Small intestine (tissue), 7 donors: ENCODE results near the gene CEP44. TPM values are rescaled to one million over a fixed set of nuclear protein-coding genes. Genes with fewer than 3 reads are reported as not detected.
A peak's percentile ranks its signal among the peaks of the same experiment; 100 is the strongest.

Experiments used
- DNase-seq, 2 donors: peaks; one replicate each; pipeline versions ENCODE4 v3.0.0 to v3.0.0-alpha.2; 2013
- FAIRE-seq: peaks from 2 replicates; lab custom pipeline; 2012; peaks lifted over from hg19 to GRCh38; lab: Jason Lieb, UNC
- H3K27ac ChIP-seq, 3 donors: one replicate each; pipeline ENCODE4 v1.5.1; 2013; ENCODE audit warnings: low read length in 2 of 3, mild to moderate bottlenecking in 2 of 3, control low read depth in 1 of 3, inconsistent platforms in 1 of 3, low read depth in 1 of 3, moderate library complexity in 1 of 3
- H3K27me3 ChIP-seq, 3 donors: one replicate each; pipeline ENCODE4 v1.6.1; 2013; ENCODE audit warnings: low read length in 3 of 3, inconsistent platforms in 1 of 3; ENCODE audit not compliant: control insufficient read depth in 3 of 3, insufficient read depth in 3 of 3
- H3K36me3 ChIP-seq, 3 donors: one replicate each; pipeline ENCODE4 v1.6.1; 2013; ENCODE audit warnings: low read length in 3 of 3, inconsistent platforms in 1 of 3, low read depth in 1 of 3, mild to moderate bottlenecking in 1 of 3, moderate library complexity in 1 of 3; ENCODE audit not compliant: control insufficient read depth in 3 of 3, insufficient read depth in 2 of 3
- H3K4me1 ChIP-seq, 3 donors: one replicate each; pipeline ENCODE4 v1.6.1; 2013; ENCODE audit warnings: low read length in 2 of 3, inconsistent platforms in 1 of 3, low read depth in 1 of 3, mild to moderate bottlenecking in 1 of 3, moderate library complexity in 1 of 3; ENCODE audit not compliant: control insufficient read depth in 3 of 3, insufficient read depth in 2 of 3
- H3K4me3 ChIP-seq, 3 donors: one replicate each; pipeline ENCODE4 v1.5.1; 2013; ENCODE audit warnings: low read length in 3 of 3, control low read depth in 1 of 3, inconsistent platforms in 1 of 3, low read depth in 1 of 3, mild to moderate bottlenecking in 1 of 3, moderate library complexity in 1 of 3
- H3K9me3 ChIP-seq, 2 donors: one replicate each; pipeline ENCODE4 v1.6.1; 2013; ENCODE audit warnings: low read depth in 1 of 2, low read length in 1 of 2; ENCODE audit not compliant: control insufficient read depth in 2 of 2, insufficient read depth in 1 of 2
- WGBS, 3 donors: extraction: QIAGEN DNeasy Blood & Tissue Kit; methylation state at CpG; one replicate each; pipeline ENCODE4 v1.1.7; 2013; 5-methylcytosine and 5-hydroxymethylcytosine counted together
- polyA plus RNA-seq, 4 donors: library from polyadenylated mRNA; stranded (reverse) in 3 of 4; unstranded in 1 of 4; fragments of 200-250 nt in 3 of 4; fragments of 120-200 nt in 1 of 4; gene quantifications; one replicate each; pipeline versions ENCODE4 v1.2.1 to v1.2.3, GENCODE V29; 2013
- donor health status: healthy with polysubstance abuse.
- donor health status: control.
- donor health status: control.
- donor health status: Bipolar disorder and iron deficiency.
- donor health status: healthy.

CEP44 gene
- polyA plus RNA-seq, 4 donors: 4.1 to 21.2 (median 5.5) TPM

DNA sequence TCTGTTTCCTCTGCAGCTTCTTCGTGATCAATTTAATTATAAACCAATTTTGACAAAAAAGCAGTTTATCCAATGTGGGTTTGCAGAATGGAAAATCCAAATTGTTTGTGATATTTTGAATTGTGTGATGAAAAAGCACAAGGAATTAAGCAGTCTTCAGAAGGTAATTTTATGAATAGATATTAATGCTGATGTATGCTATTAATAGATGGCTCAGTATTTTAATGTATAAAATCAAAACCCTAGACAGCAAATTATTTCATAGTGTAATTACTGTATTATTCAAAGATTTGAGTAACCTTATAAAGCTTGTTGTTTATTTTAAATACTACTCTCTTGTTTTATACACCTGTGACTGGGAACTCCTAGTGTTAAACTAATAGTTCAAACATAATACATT lies 20.0 kb downstream of the CEP44 start:
- peak; percentile 68 for FAIRE-seq
- Histone ChIP-seq H3K27ac (no peak overlapping the region), H3K4me3 (no peak overlapping the region), H3K36me3 (peaks cover 0 to 7% (median 4%) of the 10 kb centered on the region in 3 donors), H3K4me1 (no peaks in the 10 kb centered on the region), H3K27me3 (no peaks in the 10 kb centered on the region), H3K9me3 (no peaks in the 10 kb centered on the region)
- WGBS, 3 donors: 93 to 100% (median 100%) methylated on average over 1 of the region's 1 CpG
- no peak for DNase-seq

DNA sequence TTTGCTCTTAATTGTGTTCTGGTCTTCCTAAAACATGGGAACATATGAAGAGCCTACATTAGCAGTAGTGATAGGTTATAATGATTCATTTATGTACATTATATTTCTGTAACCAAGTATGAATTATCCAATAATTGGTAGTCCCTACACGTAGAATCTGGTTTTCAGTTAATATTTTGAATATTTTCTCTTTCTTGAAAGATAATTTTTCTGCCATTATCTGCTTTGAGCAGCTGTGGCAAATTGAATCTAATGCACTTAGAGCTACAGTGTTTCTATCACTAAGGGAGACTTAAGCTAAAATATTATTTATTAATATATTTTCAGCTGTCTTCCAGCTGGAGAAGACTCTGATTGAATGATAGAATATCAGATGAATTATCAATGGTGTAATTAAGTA lies 21.0 kb downstream of the CEP44 start:
- WGBS, 3 donors: 97 to 100% (median 97%) methylated on average over 1 of the region's 1 CpG
- H3K9me3 ChIP-seq: no peaks in the 10 kb centered on the region
- no peak for FAIRE-seq
- no peak overlapping the region for H3K27ac ChIP-seq
- DNase-seq: no peak
- no peaks in the 10 kb centered on the region for H3K27me3 ChIP-seq
- H3K4me1 ChIP-seq: no peaks in the 10 kb centered on the region
- H3K36me3 ChIP-seq: peaks cover 0 to 7% (median 4%) of the 10 kb centered on the region in 3 donors
- H3K4me3 ChIP-seq: no peak overlapping the region

DNA sequence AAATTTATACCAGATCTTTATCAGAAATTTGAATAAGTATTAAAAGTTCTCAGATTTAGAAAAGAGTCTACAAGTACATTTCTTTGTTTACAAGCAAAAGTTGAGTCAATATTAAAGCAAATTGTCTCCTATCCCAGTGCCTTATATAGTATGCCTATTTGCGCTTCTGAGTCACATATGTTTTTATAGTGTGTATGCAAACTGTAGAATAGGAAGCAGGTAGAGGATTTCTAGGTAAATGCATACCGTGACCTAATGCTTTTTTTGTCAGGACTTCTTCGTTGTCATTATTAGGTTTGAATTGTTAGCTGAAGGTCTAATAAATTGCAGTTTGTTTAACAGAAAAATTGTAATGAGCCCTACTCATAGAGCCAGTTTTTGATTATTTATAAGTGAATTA lies 22.2 kb downstream of the CEP44 start:
- no peak overlapping the region for H3K4me3 ChIP-seq
- FAIRE-seq (no peak), DNase-seq (no peak)
- H3K27me3 ChIP-seq: no peaks in the 10 kb centered on the region
- H3K36me3 ChIP-seq: peaks cover 0 to 7% (median 2%) of the 10 kb centered on the region in 3 donors
- WGBS, 3 donors: 96 to 99% (median 98%) methylated on average over 3 of the region's 3 CpGs
- no peak overlapping the region for H3K27ac ChIP-seq
- H3K9me3 ChIP-seq: no peaks in the 10 kb centered on the region
- H3K4me1 ChIP-seq: no peaks in the 10 kb centered on the region

DNA sequence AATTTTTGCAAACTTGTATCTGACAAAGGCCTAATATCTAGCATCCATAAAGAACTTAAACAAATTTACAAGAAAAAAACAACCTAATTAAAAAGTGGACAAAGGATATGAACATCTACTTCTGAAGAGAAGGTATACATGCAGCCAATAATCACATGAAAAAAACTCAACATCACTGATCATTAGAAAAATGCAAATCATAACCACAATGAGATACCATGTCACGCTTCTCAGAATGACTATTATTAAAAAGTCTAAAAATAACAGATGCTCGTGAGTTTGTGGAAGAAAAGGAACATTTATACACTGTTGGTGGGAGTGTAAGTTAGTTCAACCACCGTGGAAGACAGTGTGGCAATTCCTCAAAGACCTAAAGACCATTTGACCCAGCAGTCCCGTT lies 24.0 kb downstream of the CEP44 start:
- FAIRE-seq (no peak), DNase-seq (no peak)
- Histone ChIP-seq H3K9me3 (no peaks in the 10 kb centered on the region), H3K4me1 (no peaks in the 10 kb centered on the region), H3K4me3 (no peak overlapping the region), H3K36me3 (peaks cover 0 to 6% (median 2%) of the 10 kb centered on the region in 3 donors), H3K27ac (no peak overlapping the region), H3K27me3 (no peaks in the 10 kb centered on the region)
- 80 to 93% (median 91%) methylated on average over 4 of the region's 4 CpGs for WGBS, 3 donors

DNA sequence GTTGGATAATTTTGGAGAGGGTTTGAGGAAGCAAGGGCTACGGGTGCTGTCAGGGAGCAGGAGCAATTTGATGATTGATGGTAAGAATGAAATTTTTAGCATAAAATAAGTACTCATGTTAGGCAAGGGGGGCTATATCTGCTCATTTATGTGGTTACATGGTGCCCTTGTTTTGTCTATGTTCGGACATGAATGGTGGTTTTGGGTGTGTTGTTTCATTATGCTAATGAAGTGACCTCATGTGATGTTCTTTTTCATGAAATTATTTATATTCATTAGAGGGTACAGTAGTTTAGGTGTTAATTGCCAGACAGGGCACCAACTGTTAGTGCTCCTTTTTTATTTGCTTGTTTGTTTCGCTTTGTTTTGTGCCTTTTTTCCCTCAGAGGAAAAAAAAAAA lies 29.3 kb downstream of the CEP44 start:
- FAIRE-seq: no peak
- no peak overlapping the region for H3K4me3 ChIP-seq

DNA sequence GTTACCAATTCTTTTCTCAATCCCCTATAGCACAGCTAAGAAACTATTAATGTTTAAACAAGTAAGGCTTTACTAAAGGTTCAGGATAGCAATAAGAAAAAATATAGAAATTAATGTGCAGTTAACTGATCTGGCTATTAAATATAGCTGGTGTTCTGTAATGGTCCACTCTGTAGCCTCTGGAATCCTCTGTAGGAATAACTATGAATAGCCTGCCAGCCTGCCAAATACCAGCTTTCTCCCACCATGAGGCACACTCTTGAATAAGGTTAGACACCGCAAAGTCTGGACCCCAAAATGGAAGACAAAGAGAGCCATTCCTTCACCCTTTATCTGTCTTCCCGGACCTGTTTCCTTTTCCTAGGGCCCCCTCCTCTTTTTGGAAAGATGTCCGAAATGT lies 30.6 kb downstream of the CEP44 start:
- Histone ChIP-seq H3K27ac (no peak overlapping the region), H3K4me3 (no peak overlapping the region), H3K4me1 (no peaks in the 10 kb centered on the region), H3K27me3 (no peaks in the 10 kb centered on the region), H3K36me3 (peaks cover 0 to 3% (median 0%) of the 10 kb centered on the region in 3 donors), H3K9me3 (no peaks in the 10 kb centered on the region)
- 94 to 100% (median 100%) methylated on average over 3 of the region's 3 CpGs for WGBS, 3 donors
- DNase-seq (no peak), FAIRE-seq (no peak)

More for the DNA sequence above, 29.3 kb downstream of the CEP44 start:
- Histone ChIP-seq H3K4me1 (no peaks in the 10 kb centered on the region), H3K36me3 (no peaks in the 10 kb centered on the region), H3K27me3 (no peaks in the 10 kb centered on the region), H3K9me3 (no peaks in the 10 kb centered on the region), H3K27ac (no peak overlapping the region)
- no peak for DNase-seq
- 88 to 96% (median 94%) methylated on average over 3 of the region's 3 CpGs for WGBS, 3 donors

DNA sequence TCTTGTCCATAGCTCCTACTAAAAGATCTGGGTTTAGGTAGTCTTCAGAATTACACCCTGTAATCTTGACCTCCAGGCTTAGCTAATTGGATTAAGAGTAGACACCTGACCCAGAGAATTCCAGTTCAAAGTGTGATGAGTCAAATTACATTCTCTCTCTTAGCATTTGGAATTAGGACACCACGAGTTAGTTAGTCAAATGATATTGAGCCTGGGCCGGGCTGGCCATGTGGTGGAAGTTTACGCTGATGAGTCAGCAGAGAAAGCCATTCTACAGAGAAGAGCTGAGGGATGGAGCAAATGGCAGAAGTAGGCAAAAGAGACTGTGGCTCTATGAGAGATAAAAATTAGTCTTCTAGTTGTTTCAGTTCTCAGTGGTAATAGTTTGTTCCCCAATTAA lies 31.1 kb downstream of the CEP44 start:
- H3K9me3 ChIP-seq: no peaks in the 10 kb centered on the region
- H3K4me3 ChIP-seq: no peak overlapping the region
- H3K27me3 ChIP-seq: no peaks in the 10 kb centered on the region
- H3K36me3 ChIP-seq: peaks cover 0 to 3% (median 0%) of the 10 kb centered on the region in 3 donors
- H3K4me1 ChIP-seq: no peaks in the 10 kb centered on the region
- DNase-seq (no peak), FAIRE-seq (no peak)
- 81 to 91% (median 88%) methylated on average over 3 of the region's 3 CpGs for WGBS, 3 donors
- H3K27ac ChIP-seq: no peak overlapping the region

DNA sequence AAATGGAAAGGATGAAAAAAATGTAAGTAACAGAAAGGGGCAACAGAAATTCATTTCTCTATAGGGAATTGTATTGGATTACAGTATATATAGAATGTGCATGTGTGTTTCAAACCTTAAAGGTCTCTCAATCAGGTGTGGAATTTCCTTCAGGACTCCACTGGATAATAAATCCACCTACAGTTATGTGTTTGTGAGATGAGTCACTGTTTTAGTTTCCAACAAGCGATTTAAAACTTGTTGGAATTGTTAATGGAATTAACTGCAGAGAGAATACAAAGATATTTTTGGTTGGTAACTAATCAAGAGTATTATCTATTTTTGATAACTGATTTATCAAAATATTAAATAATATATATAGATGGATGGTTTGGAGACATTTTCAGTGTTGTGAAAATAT lies 32.8 kb downstream of the CEP44 start:
- WGBS, 3 donors: 88 to 92% (median 90%) methylated on average over 1 of the region's 1 CpG
- H3K27ac ChIP-seq: no peak overlapping the region

DNA sequence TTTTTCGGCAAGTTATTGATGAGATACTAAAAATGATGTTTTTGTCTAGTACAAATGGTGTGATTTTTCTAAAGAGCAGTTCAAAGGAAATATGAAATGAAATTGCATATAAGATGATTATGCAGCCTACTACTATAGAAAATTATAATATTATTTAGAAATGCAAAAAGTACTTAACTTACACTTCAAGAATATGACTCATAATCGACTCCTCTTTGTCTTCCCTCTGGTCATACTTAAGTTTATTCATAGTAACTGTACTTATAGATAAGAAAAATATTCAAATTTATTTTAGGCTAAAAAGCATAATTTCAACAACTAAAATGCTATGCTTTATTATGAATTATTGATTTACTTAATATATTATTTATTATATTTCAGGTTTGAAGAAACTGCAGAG lies 33.2 kb downstream of the CEP44 start:
- peak; percentile 74 for FAIRE-seq
- H3K4me3 ChIP-seq: no peak overlapping the region
- 70 to 72% (median 72%) methylated on average over 2 of the region's 2 CpGs for WGBS, 3 donors

More for the DNA sequence above, 32.8 kb downstream of the CEP44 start:
- no peak for DNase-seq
- Histone ChIP-seq H3K4me3 (no peak overlapping the region), H3K4me1 (no peaks in the 10 kb centered on the region), H3K9me3 (no peaks in the 10 kb centered on the region), H3K36me3 (peaks cover 0 to 3% (median 0%) of the 10 kb centered on the region in 3 donors), H3K27me3 (no peaks in the 10 kb centered on the region)
- no peak for FAIRE-seq

More for the DNA sequence above, 33.2 kb downstream of the CEP44 start:
- H3K36me3 ChIP-seq: peaks cover 0 to 3% (median 0%) of the 10 kb centered on the region in 3 donors
- H3K9me3 ChIP-seq: no peaks in the 10 kb centered on the region
- H3K27me3 ChIP-seq: no peaks in the 10 kb centered on the region
- H3K4me1 ChIP-seq: no peaks in the 10 kb centered on the region
- no peak overlapping the region for H3K27ac ChIP-seq
- no peak for DNase-seq
